ENCODE measurements around the gene GPR137. TPM values are rescaled to one million over a fixed set of nuclear protein-coding genes. Genes with fewer than 3 reads are reported as not detected.
"Not testable (repeated sequence)": the region's sequence is repeated elsewhere in the genome, so short reads cannot be mapped to it uniquely, and the experiment has no call there.

Gene GPR137
- total RNA-seq, 3 donors from 2014 or later: 43.1 to 46.2 (median 43.9) TPM

- DNase-seq (peak; percentile 70), ATAC-seq (peak; percentile 17 to 19)
- Mint-ChIP-seq H3K36me3 (ENCODE audit: insufficient read depth) (peaks cover 7% of the 10 kb centered on the region), H3K27me3 (ENCODE audit: low read depth) (peaks cover 5% of the 10 kb centered on the region), H3K4me1 (ENCODE audit: low read depth) (peaks cover 25% of the 10 kb centered on the region), H3K4me3 (peak overlapping the region; percentile 99), H3K9me3 (no peaks in the 10 kb centered on the region)
Observed at GRCh38 chr11:64305691-64306562, 20.3 kb downstream of the GPR137 start.

DNA sequence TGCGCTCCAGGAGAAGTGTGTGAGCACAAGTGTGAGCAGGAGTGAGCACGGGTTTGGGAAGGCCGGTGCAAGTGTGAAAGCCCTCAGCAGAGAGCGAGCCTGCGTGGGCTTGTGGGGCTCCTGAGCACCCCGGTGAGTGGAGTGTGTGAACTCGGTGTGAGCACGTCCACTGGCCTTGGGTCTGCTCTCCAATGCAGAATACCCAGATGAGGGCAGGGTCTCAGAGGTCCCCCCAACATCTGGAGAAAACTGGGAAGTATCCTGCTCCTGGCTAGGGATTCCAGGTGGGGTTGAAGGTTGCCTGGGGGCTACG, 20.9 kb downstream of the GPR137 start:
- Mint-ChIP-seq H3K4me1 (ENCODE audit: low read depth) (peaks cover 26% of the 10 kb centered on the region), H3K27me3 (ENCODE audit: low read depth) (peaks cover 4% of the 10 kb centered on the region), H3K9me3 (no peaks in the 10 kb centered on the region), H3K36me3 (ENCODE audit: insufficient read depth) (peaks cover 7% of the 10 kb centered on the region), H3K4me3 (peak overlapping the region; percentile 99)
- DNase-seq: no peak
- no peak for ATAC-seq

DNA sequence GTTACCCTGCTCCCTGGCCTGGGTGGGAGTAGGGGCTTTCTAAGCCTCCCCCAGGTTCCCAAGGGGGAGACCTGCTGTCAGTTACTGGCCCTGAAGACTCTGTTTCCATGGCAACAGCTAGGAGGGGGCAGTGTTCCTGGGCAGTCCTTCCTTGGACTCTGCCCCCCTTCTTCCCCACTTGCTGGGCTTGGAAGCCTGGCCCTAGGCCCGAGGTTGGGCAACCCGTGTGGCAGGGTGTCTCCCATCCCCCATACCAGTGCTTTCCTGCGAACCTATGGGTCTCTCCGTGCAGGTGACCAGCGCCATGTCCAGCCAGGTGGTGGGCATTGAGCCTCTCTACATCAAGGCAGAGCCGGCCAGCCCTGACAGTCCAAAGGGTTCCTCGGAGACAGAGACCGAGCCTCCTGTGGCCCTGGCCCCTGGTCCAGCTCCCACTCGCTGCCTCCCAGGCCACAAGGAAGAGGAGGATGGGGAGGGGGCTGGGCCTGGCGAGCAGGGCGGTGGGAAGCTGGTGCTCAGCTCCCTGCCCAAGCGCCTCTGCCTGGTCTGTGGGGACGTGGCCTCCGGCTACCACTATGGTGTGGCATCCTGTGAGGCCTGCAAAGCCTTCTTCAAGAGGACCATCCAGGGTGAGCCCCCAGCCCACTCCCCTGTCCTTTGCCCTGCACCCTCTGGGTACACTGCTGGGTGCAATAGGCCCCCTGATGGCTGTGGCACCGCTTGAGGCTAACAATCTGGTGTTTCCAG, 21.4 kb downstream of the GPR137 start:
- no peak for DNase-seq
- peaks cover under 1% of the 10 kb centered on the region for H3K27me3 Mint-ChIP-seq (ENCODE audit: low read depth)
- H3K9me3 Mint-ChIP-seq: no peaks in the 10 kb centered on the region
- peak overlapping the region; percentile 99 for H3K4me3 Mint-ChIP-seq
- peaks cover 26% of the 10 kb centered on the region for H3K4me1 Mint-ChIP-seq (ENCODE audit: low read depth)
- no peak for ATAC-seq
- H3K36me3 Mint-ChIP-seq (ENCODE audit: insufficient read depth): peaks cover 7% of the 10 kb centered on the region

- peak overlapping the region; percentile 61 for H3K4me3 Mint-ChIP-seq
- not testable (repeated sequence) for DNase-seq; H3K9me3 Mint-ChIP-seq; H3K27me3 Mint-ChIP-seq (ENCODE audit: low read depth); ATAC-seq; H3K36me3 Mint-ChIP-seq (ENCODE audit: insufficient read depth)
- H3K4me1 Mint-ChIP-seq (ENCODE audit: low read depth): peaks cover 30% of the 10 kb centered on the region
Observed at GRCh38 chr11:64307795-64308194, 22.1 kb downstream of the GPR137 start.

DNA sequence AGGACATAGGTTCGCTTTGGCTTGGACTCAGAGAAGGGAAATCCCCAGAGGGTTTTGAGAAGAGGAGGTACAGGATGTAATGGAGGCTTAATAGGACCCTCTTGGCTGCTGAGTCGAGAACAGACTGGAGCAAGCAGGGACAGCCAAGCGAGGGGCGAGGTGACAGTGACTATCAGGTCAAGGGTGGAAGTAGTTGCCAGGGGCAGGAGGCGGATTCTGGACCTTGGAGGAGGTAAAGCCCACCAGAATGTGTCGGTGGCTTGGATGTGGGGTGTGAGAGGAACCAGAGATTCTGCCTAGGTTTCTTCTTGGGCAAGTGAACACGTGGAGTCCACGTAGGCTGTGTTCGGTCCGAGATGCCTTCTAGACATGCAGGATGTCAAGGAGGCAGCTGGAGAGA, 27.3 kb downstream of the GPR137 start:
- Mint-ChIP-seq H3K9me3 (no peaks in the 10 kb centered on the region), H3K27me3 (ENCODE audit: low read depth) (no peaks in the 10 kb centered on the region), H3K36me3 (ENCODE audit: insufficient read depth) (peaks cover 8% of the 10 kb centered on the region), H3K4me3 (no peak overlapping the region), H3K4me1 (ENCODE audit: low read depth) (peaks cover 20% of the 10 kb centered on the region)
- ATAC-seq: no peak
- no peak for DNase-seq

DNA sequence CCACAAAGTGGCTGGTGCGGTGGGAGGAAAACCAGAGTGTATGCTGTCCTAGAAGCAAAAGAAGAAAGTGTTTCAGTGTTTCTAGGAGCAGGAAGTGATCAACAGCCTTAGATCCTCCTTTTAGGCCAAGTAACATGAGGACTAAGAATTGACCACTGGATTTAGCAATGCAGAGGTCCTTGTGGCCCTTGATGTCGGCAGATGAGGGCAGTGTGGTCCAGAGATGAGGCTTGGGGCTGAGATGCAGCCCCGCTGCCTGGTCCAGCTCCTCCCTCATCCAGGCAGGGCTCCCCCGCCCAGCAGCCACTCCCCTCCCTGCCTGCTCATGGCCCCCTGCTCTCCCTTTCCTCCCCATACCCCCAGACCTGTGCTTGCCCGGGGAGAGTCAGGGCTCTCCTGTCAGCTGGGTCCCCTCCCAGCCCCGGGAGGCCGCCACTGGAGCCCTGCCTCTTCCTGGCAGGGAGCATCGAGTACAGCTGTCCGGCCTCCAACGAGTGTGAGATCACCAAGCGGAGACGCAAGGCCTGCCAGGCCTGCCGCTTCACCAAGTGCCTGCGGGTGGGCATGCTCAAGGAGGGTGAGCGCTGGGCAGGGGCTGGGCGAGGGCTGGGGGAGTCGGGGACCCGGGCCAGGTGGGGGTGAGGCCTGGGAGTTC, 28.0 kb downstream of the GPR137 start:
- DNase-seq (no peak), ATAC-seq (no peak)
- Mint-ChIP-seq H3K4me1 (ENCODE audit: low read depth) (peaks cover 22% of the 10 kb centered on the region), H3K27me3 (ENCODE audit: low read depth) (no peaks in the 10 kb centered on the region), H3K4me3 (no peak overlapping the region), H3K36me3 (ENCODE audit: insufficient read depth) (peaks cover 8% of the 10 kb centered on the region), H3K9me3 (no peaks in the 10 kb centered on the region)

- no peaks in the 10 kb centered on the region for H3K27me3 Mint-ChIP-seq (ENCODE audit: low read depth)
- no peak for DNase-seq
- H3K4me3 Mint-ChIP-seq: no peak overlapping the region
- no peaks in the 10 kb centered on the region for H3K9me3 Mint-ChIP-seq
- no peak for ATAC-seq
- peaks cover 27% of the 10 kb centered on the region for H3K4me1 Mint-ChIP-seq (ENCODE audit: low read depth)
- peaks cover 8% of the 10 kb centered on the region for H3K36me3 Mint-ChIP-seq (ENCODE audit: insufficient read depth)
Observed at GRCh38 chr11:64314146-64314804, 28.6 kb downstream of the GPR137 start.

GRCh38 chr11:64314805-64315561, 29.3 kb downstream of the GPR137 start:
- Mint-ChIP-seq H3K36me3 (ENCODE audit: insufficient read depth) (peaks cover 8% of the 10 kb centered on the region), H3K4me3 (peak overlapping the region; percentile 37), H3K9me3 (no peaks in the 10 kb centered on the region), H3K27me3 (ENCODE audit: low read depth) (no peaks in the 10 kb centered on the region), H3K4me1 (ENCODE audit: low read depth) (peaks cover 30% of the 10 kb centered on the region)
- ATAC-seq (no peak), DNase-seq (no peak)

GRCh38 chr11:64315667-64316526, 30.2 kb downstream of the GPR137 start:
- peaks cover 27% of the 10 kb centered on the region for H3K4me1 Mint-ChIP-seq (ENCODE audit: low read depth)
- H3K36me3 Mint-ChIP-seq (ENCODE audit: insufficient read depth): peaks cover 11% of the 10 kb centered on the region
- not testable (repeated sequence) for DNase-seq; H3K27me3 Mint-ChIP-seq (ENCODE audit: low read depth); ATAC-seq; H3K9me3 Mint-ChIP-seq
- peak overlapping the region; percentile 94 for H3K4me3 Mint-ChIP-seq

DNA sequence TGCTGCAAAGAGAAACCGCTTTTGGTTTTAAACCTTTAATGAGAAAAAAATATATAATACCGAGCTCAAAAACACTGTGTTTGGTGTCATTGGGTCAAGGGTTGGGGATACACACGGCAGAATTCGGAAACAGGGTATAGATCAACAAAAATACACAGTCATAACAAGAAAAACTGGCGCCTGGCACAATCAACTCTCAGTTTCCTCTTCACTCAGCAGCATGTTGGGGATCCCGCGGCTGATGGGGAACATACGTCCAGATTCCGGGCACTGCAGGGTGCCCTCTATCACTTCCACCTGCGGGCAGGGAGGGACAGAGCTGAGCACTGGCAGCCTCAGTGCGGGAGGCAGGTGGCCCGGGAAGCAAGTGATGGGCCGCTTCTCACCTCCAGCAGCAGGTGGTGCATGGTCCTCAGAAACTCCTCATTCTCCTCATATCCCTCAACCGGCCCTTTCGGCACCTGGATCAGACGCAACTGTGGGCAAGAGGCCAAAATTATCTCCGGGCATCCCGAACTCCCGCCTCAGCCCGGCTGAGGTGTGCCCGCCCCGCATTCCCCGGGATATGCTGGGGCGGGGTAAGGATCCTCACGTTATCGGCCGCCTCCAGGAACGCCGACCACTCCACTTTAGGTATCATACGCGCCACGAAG, 31.1 kb downstream of the GPR137 start:
- Mint-ChIP-seq H3K9me3 (no peaks in the 10 kb centered on the region), H3K4me3 (peak overlapping the region; percentile 94), H3K27me3 (ENCODE audit: low read depth) (no peaks in the 10 kb centered on the region), H3K4me1 (ENCODE audit: low read depth) (peaks cover 25% of the 10 kb centered on the region), H3K36me3 (ENCODE audit: insufficient read depth) (peaks cover 16% of the 10 kb centered on the region)
- ATAC-seq: peak; percentile 3
- no peak for DNase-seq

DNA sequence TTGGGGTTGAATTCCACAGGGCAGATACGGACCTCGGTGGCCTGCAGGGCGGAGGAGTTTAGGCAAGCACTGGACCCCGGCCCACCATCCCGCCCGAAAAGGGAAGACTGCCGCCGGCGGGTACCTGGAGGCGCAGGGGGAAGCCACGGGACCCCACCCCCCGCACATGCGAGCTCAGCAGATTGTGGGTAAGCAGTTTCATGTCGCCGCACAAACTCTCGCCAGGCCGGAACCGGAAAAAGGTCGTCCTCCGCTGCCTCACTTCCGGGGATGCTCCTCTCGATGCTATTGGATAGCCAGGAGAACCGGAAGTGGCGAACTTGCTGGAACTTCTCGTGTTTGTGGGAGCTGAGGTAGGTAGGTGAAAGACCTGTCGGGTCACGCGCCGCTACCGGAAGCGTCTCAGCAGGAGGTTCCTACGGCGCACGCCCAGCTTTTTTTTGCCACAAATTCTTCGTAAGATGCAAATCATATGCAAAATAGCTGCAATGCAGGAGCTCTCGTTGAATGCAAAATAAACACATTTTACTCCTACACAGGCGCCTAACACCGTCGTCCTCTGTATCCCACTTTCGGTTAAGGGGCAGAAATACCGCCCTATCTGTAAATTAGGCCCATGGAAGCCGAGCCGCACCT, 31.8 kb downstream of the GPR137 start, which contains the start of gene TRMT112:
TRMT112 (minus strand) TSS at position 235 of the 636 bp plus-strand sequence; CDS start at position 202, 33 bp downstream.
- peaks cover 17% of the 10 kb centered on the region for H3K36me3 Mint-ChIP-seq (ENCODE audit: insufficient read depth)
- H3K4me3 Mint-ChIP-seq: peak within 1 kb of the TSS; percentile 94
- no peaks in the 10 kb centered on the region for H3K9me3 Mint-ChIP-seq
- no peaks in the 10 kb centered on the region for H3K27me3 Mint-ChIP-seq (ENCODE audit: low read depth)
- ATAC-seq (peak; percentile 83), DNase-seq (peak; percentile 89)
- H3K4me1 Mint-ChIP-seq (ENCODE audit: low read depth): peaks cover 24% of the 10 kb centered on the region

All from activated T-cell treated with anti-CD3 and anti-CD28 coated beads, Interleukin-2, amount 50 U/mL, for 4 hours (primary cell).